HEK293 (cell line): ENCODE results near the gene DLL1.

ENCODE experiments used
- GLIS1 ChIP-seq: fragments of 450-650 bp; formaldehyde crosslinking; IDR thresholded peaks from 2 replicates; pipeline ENCODE4 v1.5.1; 2016; ENCODE audit warnings: missing biosample characterization, missing genetic modification characterization
- KLF9 ChIP-seq: fragments of 450-650 bp; formaldehyde crosslinking; IDR thresholded peaks from 2 replicates; pipeline ENCODE4 v1.5.1; 2016; ENCODE audit warnings: missing biosample characterization, missing genetic modification characterization, low read depth
- SALL2 ChIP-seq: fragments of 450-650 bp; formaldehyde crosslinking; IDR thresholded peaks from 2 replicates; pipeline ENCODE4 v1.5.0; 2017; ENCODE audit warnings: missing biosample characterization, mild to moderate bottlenecking, missing genetic modification characterization, borderline replicate concordance
- SETDB1 ChIP-seq: IDR thresholded peaks from one replicate; pipeline ENCODE4 v1.6.1; 2017; ENCODE audit warnings: mild to moderate bottlenecking, low read length, moderate library complexity, mixed read lengths; ENCODE audit not compliant: insufficient read length
- TCF7L2 ChIP-seq: IDR thresholded peaks from 2 replicates; pipeline ENCODE4 v1.6.1; 2011; ENCODE audit warnings: low read depth, mild to moderate bottlenecking, inconsistent platforms, low read length, moderate library complexity, borderline replicate concordance
- ZNF133 ChIP-seq: fragments of 450-650 bp; formaldehyde crosslinking; IDR thresholded peaks from 2 replicates; pipeline ENCODE4 v1.5.1; 2016; ENCODE audit warnings: missing biosample characterization, missing genetic modification characterization
- ZNF2 ChIP-seq: fragments of 450-650 bp; formaldehyde crosslinking; IDR thresholded peaks from 2 replicates; pipeline ENCODE4 v1.5.1; 2016; ENCODE audit warnings: missing biosample characterization, missing genetic modification characterization
- ZNF24 ChIP-seq: fragments of 450-650 bp; formaldehyde crosslinking; IDR thresholded peaks from 2 replicates; pipeline ENCODE4 v1.5.1; 2016; ENCODE audit warnings: missing biosample characterization, missing genetic modification characterization
- ZNF433 ChIP-seq: fragments of 450-650 bp; formaldehyde crosslinking; IDR thresholded peaks from 2 replicates; pipeline ENCODE4 v1.5.1; 2016; ENCODE audit warnings: missing biosample characterization, missing genetic modification characterization, low read depth
- ZNF529 ChIP-seq: fragments of 450-650 bp; formaldehyde crosslinking; IDR thresholded peaks from 2 replicates; pipeline ENCODE4 v1.5.1; 2017; ENCODE audit warnings: missing genetic modification characterization, missing biosample characterization; ENCODE audit not compliant: insufficient replicate concordance
- ZNF549 ChIP-seq: fragments of 450-650 bp; IDR thresholded peaks from 2 replicates; pipeline ENCODE4 v1.5.1; 2018; ENCODE audit warnings: missing biosample characterization, missing genetic modification characterization, mild to moderate bottlenecking, inconsistent platforms, moderate library complexity
- ZNF585B ChIP-seq: fragments of 450-650 bp; formaldehyde crosslinking; IDR thresholded peaks from 2 replicates; pipeline ENCODE4 v1.5.1; 2016; ENCODE audit warnings: missing biosample characterization, missing genetic modification characterization
- TF ChIP-seq, protein P1 (sequence below): fragments of 450-650 bp; formaldehyde crosslinking; IDR thresholded peaks from 2 replicates; pipeline ENCODE4 v1.5.1; 2016; ENCODE audit warnings: missing biosample characterization, missing genetic modification characterization, borderline replicate concordance
- TF ChIP-seq, protein P2 (sequence below): fragments of 450-650 bp; formaldehyde crosslinking; IDR thresholded peaks from 2 replicates; pipeline ENCODE4 v1.5.1; 2016; ENCODE audit warnings: missing biosample characterization, missing genetic modification characterization
- TF ChIP-seq, protein P3 (sequence below): fragments of 450-650 bp; IDR thresholded peaks from 2 replicates; pipeline ENCODE4 v1.5.1; 2018; ENCODE audit warnings: missing biosample characterization, missing genetic modification characterization
- TF ChIP-seq, protein P4 (sequence below): fragments of 450-650 bp; formaldehyde crosslinking; IDR thresholded peaks from 2 replicates; pipeline ENCODE4 v1.5.1; 2016; ENCODE audit warnings: missing biosample characterization, missing genetic modification characterization
- TF ChIP-seq, protein P5 (sequence below): IDR thresholded peaks from 2 replicates; pipeline ENCODE4 v1.6.1; 2011; ENCODE audit warnings: mild to moderate bottlenecking, low read depth, low read length, borderline replicate concordance
- TF ChIP-seq, protein P6 (sequence below): fragments of 450-650 bp; formaldehyde crosslinking; conservative IDR thresholded peaks from 2 replicates; pipeline ENCODE4 v1.5.1; 2016; ENCODE audit warnings: low read depth, missing biosample characterization, missing genetic modification characterization
- TF ChIP-seq, protein P7 (sequence below): sonication (generic); formaldehyde crosslinking; IDR thresholded peaks from 2 replicates; pipeline ENCODE4 v1.8.1; 2022; ENCODE audit warnings: mild to moderate bottlenecking, moderate library complexity, missing genetic modification reagents
- TF ChIP-seq, protein P8 (sequence below): fragments of 450-650 bp; formaldehyde crosslinking; IDR thresholded peaks from 2 replicates; pipeline ENCODE4 v1.5.1; 2017; ENCODE audit warnings: missing biosample characterization, missing genetic modification characterization

DLL1 gene

DNA sequence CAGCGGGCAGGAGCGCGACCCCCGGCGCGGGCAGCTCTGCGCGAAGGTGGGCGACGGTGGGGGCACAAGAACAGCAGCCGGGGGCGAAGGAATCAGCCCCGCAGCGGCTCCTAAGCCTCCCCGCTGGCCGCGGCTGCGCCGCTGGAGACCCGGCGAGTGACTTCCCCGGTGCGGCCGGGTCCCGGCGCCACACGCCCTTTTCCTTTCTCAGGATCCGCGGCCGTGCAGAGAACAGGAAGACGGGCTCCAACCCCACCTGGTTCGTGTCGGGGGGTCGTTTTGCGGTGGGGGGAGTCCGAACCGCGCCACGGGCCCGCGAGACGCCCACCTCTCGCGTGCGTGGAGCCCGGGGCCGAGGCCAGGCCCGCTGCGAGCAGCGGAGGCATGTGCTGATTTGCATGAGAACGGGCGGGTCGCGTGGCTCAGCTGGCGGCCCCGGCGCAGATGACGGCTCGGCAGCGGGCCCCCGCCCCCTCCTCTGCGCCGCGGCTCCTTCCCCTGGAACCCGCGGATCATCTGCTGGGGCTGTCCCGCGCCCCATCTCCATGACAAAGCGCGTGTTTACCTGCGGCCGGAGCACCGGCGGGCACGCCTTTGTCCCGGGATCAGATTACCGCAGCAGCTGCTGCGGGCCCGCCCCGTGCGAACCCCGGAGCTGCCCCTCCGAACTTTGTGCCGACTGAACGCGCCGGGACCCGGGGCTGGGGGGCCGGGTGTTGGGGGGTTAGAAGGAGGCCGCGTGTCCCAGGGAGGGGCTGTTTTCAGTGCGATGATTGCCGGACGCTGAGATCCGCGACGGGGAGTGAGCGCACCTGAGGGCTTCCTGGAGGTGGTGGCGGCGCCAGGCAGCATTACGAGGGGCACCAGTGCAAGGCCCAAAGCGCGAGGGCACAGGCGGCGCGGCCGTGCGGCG lies 4.9 kb upstream of the DLL1 start (continued):
- TF ChIP-seq, protein P1, sequence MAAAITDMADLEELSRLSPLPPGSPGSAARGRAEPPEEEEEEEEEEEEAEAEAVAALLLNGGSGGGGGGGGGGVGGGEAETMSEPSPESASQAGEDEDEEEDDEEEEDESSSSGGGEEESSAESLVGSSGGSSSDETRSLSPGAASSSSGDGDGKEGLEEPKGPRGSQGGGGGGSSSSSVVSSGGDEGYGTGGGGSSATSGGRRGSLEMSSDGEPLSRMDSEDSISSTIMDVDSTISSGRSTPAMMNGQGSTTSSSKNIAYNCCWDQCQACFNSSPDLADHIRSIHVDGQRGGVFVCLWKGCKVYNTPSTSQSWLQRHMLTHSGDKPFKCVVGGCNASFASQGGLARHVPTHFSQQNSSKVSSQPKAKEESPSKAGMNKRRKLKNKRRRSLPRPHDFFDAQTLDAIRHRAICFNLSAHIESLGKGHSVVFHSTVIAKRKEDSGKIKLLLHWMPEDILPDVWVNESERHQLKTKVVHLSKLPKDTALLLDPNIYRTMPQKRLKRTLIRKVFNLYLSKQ, result no peak
- TF ChIP-seq, protein P2, sequence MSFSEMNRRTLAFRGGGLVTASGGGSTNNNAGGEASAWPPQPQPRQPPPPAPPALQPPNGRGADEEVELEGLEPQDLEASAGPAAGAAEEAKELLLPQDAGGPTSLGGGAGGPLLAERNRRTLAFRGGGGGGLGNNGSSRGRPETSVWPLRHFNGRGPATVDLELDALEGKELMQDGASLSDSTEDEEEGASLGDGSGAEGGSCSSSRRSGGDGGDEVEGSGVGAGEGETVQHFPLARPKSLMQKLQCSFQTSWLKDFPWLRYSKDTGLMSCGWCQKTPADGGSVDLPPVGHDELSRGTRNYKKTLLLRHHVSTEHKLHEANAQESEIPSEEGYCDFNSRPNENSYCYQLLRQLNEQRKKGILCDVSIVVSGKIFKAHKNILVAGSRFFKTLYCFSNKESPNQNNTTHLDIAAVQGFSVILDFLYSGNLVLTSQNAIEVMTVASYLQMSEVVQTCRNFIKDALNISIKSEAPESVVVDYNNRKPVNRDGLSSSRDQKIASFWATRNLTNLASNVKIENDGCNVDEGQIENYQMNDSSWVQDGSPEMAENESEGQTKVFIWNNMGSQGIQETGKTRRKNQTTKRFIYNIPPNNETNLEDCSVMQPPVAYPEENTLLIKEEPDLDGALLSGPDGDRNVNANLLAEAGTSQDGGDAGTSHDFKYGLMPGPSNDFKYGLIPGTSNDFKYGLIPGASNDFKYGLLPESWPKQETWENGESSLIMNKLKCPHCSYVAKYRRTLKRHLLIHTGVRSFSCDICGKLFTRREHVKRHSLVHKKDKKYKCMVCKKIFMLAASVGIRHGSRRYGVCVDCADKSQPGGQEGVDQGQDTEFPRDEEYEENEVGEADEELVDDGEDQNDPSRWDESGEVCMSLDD, result 0 out of 2 replicates have a peak, but pooled peaks have one; percentile 30
- TF ChIP-seq, protein P3, sequence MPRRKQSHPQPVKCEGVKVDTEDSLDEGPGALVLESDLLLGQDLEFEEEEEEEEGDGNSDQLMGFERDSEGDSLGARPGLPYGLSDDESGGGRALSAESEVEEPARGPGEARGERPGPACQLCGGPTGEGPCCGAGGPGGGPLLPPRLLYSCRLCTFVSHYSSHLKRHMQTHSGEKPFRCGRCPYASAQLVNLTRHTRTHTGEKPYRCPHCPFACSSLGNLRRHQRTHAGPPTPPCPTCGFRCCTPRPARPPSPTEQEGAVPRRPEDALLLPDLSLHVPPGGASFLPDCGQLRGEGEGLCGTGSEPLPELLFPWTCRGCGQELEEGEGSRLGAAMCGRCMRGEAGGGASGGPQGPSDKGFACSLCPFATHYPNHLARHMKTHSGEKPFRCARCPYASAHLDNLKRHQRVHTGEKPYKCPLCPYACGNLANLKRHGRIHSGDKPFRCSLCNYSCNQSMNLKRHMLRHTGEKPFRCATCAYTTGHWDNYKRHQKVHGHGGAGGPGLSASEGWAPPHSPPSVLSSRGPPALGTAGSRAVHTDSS (tag by site-specific recombination), result no peak
- TF ChIP-seq SETDB1 (no peak), SALL2 (no peak), ZNF529 (no peak), ZNF24 (peak; percentile 17; the same call in 1 of the 2 replicates), TCF7L2 (no peak), ZNF585B (tag by site-specific recombination) (no peak), ZNF133 (tag by site-specific recombination) (no peak), GLIS1 (tag by site-specific recombination) (0 out of 2 replicates have a peak, but pooled peaks have one; percentile 20), ZNF549 (tag by site-specific recombination) (no peak), ZNF2 (peak; percentile 45; the same call in 1 of the 2 replicates), ZNF433 (tag by site-specific recombination) (no peak), KLF9 (tag by site-specific recombination) (peak; percentile 81)
- TF ChIP-seq, protein P4, sequence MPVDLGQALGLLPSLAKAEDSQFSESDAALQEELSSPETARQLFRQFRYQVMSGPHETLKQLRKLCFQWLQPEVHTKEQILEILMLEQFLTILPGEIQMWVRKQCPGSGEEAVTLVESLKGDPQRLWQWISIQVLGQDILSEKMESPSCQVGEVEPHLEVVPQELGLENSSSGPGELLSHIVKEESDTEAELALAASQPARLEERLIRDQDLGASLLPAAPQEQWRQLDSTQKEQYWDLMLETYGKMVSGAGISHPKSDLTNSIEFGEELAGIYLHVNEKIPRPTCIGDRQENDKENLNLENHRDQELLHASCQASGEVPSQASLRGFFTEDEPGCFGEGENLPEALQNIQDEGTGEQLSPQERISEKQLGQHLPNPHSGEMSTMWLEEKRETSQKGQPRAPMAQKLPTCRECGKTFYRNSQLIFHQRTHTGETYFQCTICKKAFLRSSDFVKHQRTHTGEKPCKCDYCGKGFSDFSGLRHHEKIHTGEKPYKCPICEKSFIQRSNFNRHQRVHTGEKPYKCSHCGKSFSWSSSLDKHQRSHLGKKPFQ (tag by site-specific recombination), result no peak
- TF ChIP-seq, protein P5, sequence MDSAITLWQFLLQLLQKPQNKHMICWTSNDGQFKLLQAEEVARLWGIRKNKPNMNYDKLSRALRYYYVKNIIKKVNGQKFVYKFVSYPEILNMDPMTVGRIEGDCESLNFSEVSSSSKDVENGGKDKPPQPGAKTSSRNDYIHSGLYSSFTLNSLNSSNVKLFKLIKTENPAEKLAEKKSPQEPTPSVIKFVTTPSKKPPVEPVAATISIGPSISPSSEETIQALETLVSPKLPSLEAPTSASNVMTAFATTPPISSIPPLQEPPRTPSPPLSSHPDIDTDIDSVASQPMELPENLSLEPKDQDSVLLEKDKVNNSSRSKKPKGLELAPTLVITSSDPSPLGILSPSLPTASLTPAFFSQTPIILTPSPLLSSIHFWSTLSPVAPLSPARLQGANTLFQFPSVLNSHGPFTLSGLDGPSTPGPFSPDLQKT, result no peak
- TF ChIP-seq, protein P6, sequence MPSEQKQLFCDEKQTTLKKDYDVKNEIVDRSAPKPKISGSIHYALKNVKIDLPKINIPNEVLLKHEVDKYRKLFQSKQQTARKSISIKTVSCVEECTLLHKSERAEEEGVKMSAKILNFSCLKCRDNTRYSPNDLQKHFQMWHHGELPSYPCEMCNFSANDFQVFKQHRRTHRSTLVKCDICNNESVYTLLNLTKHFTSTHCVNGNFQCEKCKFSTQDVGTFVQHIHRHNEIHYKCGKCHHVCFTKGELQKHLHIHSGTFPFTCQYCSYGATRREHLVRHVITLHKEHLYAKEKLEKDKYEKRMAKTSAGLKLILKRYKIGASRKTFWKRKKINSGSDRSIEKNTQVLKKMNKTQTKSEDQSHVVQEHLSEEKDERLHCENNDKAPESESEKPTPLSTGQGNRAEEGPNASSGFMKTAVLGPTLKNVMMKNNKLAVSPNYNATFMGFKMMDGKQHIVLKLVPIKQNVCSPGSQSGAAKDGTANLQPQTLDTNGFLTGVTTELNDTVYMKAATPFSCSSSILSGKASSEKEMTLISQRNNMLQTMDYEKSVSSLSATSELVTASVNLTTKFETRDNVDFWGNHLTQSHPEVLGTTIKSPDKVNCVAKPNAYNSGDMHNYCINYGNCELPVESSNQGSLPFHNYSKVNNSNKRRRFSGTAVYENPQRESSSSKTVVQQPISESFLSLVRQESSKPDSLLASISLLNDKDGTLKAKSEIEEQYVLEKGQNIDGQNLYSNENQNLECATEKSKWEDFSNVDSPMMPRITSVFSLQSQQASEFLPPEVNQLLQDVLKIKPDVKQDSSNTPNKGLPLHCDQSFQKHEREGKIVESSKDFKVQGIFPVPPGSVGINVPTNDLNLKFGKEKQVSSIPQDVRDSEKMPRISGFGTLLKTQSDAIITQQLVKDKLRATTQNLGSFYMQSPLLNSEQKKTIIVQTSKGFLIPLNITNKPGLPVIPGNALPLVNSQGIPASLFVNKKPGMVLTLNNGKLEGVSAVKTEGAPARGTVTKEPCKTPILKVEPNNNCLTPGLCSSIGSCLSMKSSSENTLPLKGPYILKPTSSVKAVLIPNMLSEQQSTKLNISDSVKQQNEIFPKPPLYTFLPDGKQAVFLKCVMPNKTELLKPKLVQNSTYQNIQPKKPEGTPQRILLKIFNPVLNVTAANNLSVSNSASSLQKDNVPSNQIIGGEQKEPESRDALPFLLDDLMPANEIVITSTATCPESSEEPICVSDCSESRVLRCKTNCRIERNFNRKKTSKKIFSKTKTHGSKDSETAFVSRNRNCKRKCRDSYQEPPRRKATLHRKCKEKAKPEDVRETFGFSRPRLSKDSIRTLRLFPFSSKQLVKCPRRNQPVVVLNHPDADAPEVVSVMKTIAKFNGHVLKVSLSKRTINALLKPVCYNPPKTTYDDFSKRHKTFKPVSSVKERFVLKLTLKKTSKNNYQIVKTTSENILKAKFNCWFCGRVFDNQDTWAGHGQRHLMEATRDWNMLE (tag by site-specific recombination), result no peak
- TF ChIP-seq, protein P7, sequence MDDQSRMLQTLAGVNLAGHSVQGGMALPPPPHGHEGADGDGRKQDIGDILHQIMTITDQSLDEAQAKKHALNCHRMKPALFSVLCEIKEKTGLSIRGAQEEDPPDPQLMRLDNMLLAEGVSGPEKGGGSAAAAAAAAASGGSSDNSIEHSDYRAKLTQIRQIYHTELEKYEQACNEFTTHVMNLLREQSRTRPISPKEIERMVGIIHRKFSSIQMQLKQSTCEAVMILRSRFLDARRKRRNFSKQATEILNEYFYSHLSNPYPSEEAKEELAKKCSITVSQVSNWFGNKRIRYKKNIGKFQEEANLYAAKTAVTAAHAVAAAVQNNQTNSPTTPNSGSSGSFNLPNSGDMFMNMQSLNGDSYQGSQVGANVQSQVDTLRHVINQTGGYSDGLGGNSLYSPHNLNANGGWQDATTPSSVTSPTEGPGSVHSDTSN (CRISPR knock-in tag), result peak; percentile 38; the same call in 1 of the 2 replicates
- TF ChIP-seq, protein P8, sequence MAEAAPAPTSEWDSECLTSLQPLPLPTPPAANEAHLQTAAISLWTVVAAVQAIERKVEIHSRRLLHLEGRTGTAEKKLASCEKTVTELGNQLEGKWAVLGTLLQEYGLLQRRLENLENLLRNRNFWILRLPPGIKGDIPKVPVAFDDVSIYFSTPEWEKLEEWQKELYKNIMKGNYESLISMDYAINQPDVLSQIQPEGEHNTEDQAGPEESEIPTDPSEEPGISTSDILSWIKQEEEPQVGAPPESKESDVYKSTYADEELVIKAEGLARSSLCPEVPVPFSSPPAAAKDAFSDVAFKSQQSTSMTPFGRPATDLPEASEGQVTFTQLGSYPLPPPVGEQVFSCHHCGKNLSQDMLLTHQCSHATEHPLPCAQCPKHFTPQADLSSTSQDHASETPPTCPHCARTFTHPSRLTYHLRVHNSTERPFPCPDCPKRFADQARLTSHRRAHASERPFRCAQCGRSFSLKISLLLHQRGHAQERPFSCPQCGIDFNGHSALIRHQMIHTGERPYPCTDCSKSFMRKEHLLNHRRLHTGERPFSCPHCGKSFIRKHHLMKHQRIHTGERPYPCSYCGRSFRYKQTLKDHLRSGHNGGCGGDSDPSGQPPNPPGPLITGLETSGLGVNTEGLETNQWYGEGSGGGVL, result 0 out of 2 replicates have a peak, but pooled peaks have one; percentile 9
